Inflammatory macrophage treated with lipopolysaccharide for 1 hour (primary cell): ENCODE data around the gene KIRREL3.

ENCODE experiments used
- DNase-seq, 2 donors: peaks; one replicate each; pipeline ENCODE4 v3.0.0-alpha.2; 2020 to 2022

Gene KIRREL3

GRCh38 chr11:126548581-126549550 is 451.7 kb downstream of the KIRREL3 start:
- no peak for DNase-seq

DNA sequence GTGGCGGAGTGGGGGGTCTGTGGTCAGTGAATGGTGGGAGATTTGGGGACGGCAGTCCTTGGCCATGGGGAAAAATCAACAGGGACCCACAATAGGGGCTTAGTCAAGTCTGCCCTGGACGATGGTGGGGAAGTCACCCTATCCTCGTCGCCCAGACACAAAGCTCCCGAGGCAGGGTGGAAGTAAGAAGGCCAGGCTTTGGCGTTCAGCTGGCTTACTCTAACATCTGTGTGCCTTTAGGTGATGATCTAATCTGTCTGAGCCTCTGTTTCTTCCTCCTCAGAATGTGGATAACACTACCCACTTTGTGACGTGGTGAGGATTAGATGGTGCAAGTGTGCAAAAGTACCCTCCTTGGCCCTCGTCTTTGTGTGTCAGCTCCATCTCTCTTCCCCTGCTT is 452.9 kb downstream of the KIRREL3 start:
- no peak for DNase-seq

DNA sequence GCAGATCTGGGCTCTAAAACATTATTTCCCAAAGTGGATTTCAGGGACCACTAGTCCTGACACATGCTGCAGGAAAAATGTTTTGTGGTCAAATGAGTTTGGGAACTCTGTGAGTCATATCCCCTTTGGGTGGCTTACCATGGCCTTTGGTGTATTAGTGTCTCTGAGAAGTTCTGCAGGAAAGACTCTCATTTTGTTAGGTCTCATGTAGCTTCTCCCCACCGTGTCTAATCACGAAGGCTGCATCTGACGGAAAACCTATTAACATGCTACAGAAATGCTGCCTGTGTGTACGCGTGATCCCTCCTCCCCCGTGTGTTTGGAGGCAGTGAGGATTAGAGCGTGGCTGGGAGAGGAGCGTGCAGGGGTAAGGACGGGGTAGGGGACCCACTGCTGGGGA is 453.4 kb downstream of the KIRREL3 start:
- no peak for DNase-seq

DNA sequence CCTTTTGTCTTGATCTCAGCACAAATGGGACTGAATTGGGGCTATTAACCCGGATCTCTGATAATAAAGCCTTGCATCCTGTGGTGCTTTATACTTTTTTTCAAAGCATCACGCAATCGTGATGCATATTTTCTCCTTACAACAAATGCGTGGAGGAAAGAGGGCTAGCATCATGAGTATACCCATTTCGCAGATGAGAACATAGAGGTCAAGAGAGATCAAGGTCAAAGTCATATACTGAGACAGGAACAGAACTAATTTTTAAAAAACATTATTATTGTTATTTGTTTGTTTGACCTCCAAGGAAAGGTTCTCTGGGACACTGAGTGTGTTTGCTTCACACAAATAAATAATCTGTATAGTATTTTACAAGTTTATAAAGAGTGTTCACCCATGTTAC is 453.9 kb downstream of the KIRREL3 start:
- no peak for DNase-seq

DNA sequence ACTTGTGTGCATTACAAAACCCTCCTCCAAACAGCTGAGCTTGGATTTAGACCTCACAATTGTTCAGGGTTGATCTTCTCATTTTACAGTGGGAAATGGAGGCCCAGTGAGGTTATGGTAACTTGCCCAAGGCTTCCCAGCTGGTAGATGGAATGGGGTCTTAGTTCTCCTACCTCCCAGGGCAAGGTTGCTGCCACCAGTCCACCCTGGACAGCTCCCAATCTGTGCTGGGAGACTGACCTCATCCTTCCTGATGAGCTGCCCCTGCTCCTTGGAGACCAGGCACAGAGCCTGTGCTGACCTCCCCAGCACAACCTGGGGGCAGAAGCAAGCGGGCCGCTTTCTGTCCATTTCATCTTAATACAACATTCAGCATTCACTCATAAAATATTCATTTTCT is 454.4 kb downstream of the KIRREL3 start:
- DNase-seq, result no peak

DNA sequence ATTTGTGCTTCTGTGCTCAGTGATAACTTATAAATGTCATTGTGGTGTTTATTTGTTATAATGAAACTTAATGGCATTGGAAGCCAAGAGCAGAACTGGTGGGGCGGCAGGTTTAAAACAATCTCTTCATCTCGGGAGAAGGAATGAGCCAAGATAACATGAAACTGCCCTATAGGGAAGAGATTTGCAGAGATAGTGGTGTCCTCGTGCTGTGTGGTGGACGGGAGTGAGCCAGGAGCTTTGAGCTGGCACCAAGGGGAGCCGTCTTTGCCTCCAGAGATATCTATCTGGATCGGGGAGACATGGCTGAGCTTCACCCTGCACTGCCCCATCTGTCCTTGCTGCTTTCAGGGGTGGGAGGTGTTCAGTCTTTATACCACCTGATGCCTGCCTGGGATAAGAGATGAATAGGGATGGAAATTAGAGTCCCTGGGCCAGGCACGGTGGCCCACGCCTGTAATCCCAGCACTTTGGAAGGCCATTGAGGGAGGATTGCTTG is 455.5 kb downstream of the KIRREL3 start:
- DNase-seq, result no peak

DNA sequence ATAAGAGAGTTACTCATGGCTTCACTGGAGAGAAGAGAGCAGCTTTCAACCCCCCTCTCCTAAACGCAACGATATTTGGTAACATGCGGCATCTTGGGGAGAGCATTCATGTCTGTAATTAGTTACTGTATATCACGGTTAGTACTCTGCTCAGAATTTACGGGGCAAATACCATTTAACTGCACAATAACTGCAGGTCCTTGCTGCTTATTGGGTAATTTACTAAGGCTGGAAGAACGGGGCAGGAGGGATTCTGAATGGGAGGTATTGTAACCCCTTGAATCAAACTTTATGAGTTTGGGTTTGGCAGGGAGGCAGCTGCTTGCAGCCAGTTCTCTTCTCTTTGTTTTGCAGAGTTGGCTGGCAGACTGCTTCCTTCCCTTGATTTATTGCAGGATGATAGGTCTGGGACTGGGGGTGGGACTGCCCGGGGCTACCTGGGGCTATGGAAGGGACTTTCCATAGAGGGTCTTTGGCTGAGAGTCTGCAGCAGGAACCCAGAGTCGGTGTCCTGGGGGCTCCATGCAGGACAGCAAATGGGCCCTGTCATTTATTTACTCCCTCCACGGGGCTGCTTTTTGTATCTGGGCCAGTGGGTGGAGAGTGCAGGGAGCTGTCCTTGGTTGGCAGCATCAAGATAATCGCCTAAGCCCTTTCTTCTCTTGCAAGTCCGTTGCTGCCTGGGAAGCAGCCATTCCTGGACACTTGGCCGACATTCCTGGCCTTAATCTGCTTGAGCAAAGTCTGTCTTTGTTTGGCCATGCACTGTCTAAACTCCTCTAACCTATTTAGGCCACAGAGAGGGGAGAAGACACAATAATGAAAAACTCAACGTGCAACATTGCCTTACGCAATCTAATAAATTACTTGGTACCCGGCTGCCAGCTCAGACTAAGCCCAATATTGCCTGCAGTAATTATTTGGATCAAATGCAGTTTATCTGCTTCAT is 456.2 kb downstream of the KIRREL3 start:
- no peak for DNase-seq

DNA sequence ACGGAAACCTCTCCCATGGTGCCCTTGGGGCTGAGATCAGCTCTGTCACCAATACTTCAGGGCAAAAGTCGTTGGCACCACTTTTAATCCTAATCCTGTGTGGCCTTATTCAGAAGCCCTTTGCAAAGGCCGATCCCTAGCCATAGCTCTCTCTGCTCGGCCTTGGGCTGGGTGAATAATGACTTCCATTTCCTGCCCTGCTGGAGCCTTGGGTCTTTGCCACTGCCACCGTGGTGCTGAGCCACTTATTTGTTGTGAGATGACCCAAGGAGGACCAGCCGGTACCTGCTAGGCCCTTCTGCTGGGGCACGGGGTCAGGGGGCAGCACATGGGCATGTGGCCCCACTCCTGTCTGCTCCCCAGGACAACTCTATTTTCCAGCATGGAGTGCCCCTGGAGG is 456.9 kb downstream of the KIRREL3 start:
- no peak for DNase-seq

- no peak for DNase-seq
Observed at GRCh38 chr11:126542334-126543015, 458.1 kb downstream of the KIRREL3 start.

DNA sequence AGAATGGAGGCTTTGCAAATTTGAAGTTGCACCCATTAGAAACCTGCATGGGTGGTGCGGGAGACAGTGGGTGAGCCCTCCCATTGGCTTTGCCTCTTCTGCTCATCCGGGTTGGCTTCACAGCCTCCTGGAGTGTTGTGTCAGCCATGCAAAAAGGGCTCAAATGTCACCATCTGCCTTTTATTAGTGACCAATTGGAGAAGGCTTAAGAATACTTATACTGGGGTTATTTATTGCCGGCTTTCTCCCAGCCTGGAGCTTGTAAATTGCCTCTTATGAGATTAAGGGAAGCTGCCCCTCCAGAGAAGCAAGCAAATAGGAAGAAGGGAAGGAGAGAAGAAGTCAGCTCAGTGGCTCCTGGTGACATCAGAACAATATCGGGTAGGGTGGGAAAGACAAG is 462.5 kb downstream of the KIRREL3 start:
- DNase-seq, result no peak

DNA sequence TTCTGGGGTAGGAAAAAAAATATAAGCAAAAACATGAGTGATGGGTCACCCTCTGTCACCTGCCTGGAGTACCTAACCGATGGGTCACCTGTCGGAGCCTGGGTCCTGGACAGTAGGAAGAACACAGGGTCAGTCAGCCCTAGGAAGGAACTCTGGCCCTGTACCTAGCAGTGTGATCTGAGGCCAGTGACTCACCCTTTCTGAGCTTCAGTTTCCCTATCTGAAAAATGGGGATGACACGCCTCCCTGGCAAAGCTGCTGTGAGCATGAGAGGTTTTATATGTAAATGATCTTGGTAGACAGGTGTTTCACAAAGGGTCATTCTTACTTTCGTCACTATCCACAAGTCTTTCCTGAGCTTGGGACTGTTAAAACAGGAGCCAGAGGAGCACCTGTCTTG is 463.1 kb downstream of the KIRREL3 start:
- DNase-seq, result no peak

DNA sequence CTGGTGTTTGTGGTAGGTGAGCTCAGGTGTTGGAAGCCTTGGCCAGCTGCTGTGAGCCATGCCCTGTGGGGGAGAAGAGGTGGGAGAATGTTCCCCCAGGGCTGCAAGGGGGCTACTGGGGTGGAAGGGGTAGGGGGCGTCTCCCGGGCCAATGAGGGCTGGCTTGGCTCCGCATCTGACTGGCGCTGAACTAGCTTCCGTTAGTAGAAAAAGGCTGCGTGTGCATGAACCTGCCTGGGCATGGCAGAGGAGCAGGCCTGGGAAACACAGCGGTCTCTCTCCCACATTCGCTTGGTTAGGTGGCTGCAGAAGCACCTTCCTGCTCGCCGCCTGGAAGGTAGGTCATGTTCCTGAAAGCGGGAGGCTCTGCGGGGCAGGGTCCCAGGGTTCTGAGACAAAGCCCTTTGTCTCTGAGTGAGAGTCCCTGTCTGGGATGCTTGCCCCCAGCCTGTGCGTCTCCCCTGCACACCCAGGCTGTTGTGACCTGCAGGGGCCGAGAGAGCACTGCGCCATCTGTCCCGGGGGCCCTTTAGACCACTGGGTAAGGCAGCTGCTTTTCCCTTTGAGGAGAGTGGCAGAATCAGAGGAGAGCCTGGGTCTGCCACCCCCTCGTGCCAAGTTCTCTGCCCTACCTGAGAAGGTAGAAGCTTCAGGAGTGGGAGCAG is 466.3 kb downstream of the KIRREL3 start:
- no peak for DNase-seq

DNA sequence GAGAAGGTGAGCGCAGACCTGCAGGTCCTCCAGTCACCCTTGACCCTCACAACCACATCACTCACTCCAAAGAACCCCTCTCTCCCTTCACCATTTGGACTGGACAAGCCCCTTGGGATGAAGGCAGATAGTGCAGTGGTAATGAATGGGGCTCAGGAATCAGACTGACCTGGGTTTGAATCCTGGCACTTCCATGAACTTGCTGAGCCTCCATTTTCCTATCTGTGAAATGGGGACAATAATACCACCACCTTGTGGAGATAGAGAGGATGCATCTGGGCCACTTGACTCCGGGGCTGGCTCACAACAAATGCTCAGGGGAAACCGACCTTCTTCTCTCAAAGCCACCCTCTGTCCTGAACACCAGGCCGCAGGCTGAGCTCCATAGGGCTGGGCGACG is 467.0 kb downstream of the KIRREL3 start:
- DNase-seq, result no peak

DNA sequence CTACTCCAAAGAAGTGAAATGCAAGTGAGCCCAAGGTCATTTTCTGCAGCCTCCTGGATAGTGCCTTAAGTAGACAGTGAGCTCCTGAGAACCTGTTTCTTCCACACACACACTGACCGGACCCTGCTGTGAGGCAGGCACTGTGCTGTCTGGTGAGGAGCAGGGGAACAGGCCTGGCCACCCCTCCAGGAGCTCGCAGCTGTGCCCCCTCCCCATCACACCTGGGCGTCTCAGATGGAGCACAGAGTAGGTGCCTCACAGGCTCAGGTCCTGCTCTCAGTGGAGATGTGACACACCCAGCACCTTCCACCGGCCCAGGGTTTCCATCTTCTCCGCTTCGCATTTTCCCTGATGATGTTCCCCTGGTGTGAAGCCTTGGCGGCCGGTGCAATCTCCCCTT is 470.2 kb downstream of the KIRREL3 start:
- DNase-seq, result no peak

- no peak for DNase-seq
Observed at GRCh38 chr11:126529037-126529436, 471.5 kb downstream of the KIRREL3 start.

DNA sequence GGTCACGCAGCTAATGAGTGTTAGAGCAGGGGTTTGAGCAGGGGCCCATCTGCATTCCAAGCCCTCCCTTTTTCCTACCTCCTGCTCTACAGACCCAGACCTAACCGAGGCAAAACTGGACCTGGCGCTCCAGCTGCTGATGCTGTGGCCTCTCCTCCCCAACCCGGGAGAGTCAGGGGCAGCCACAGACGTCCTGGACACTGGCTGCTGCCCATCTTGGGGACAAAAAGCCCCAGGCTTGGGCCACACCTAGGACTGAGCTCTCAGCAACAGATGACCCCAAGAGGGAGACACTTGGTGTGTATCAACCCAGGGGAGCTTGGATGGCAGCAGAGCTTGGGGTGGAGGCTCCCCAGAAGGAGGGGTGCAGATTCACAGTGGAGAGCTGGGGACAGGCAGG is 472.5 kb downstream of the KIRREL3 start:
- DNase-seq, result no peak

DNA sequence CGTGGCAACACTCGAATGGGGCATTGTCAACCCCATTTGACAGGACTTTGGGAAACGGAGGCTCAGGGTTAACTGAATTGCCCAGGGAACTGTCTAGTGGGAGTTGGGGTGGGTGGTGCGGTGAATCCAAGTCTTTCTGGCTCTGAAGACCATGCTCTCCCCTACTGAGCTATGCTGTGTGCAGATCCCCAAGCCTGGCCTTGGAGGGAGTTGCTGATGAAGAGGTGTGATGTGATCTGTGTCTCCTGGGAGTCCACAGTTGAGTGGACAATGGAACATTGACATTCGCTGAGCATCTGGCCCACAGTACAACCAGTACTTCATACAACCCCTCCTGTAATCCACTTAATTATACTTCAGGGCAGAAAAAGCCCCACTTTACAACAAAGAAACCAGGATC is 472.9 kb downstream of the KIRREL3 start:
- DNase-seq, result no peak

DNA sequence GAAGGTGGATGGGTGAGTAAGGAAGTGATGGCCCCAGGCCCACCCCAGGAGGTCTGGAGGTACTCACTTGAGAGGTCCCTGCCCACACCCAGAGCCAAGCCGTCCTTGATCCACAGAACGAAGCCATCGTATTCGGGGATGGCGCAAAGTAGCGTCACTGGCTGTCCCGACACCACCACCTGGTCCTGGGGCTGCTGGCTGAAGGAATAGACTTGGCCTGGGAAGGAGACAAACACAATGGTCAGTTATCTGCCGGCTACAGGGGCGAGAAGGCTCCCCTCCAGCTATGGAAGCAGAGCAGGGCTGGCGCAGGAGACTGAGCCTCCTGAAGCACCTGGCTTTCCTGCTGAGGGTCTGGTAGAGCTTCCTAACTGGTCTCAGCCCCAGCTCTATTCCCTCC is 474.1 kb downstream of the KIRREL3 start:
- DNase-seq, result no peak

- DNase-seq, result no peak
Observed at GRCh38 chr11:126525702-126526101, 474.9 kb downstream of the KIRREL3 start.

- no peak for DNase-seq
Observed at GRCh38 chr11:126525216-126525615, 475.4 kb downstream of the KIRREL3 start.

DNA sequence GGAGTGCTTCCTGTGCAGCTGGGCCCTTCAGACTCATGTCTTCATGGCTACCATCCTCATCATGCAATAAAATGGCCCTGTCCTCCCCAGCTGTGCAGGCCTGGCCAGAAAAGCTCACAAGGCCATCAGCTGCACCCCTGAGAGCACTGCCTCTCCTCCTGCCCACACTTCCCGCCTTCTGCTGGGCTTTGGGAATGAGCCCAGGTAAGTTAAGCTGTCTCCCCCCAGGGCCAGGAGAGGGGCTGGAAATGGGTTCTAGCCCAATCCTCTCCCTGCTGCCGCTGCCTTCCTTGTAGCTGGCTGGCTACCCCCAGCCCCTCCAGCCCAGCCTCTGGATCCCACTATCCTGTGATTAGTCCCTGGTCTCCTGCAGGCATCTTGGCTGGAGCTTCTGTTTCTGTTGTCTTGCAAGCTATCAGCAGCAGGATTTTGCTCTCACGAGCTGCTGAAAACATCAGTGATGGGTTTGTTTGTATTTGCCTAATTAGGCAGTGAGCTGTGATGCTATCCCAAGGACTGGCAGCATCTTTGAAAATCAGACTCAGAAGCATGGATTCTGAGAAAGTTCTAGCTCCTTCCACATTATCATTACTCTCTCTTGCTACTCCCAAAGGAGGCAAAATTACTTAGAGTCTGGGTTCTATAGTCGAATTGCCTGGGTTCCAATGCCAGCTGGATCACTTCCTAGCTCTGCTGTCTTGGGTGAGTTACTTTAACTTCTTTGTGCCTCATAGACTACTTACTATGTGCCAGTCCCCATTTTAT is 476.9 kb downstream of the KIRREL3 start:
- no peak for DNase-seq

DNA sequence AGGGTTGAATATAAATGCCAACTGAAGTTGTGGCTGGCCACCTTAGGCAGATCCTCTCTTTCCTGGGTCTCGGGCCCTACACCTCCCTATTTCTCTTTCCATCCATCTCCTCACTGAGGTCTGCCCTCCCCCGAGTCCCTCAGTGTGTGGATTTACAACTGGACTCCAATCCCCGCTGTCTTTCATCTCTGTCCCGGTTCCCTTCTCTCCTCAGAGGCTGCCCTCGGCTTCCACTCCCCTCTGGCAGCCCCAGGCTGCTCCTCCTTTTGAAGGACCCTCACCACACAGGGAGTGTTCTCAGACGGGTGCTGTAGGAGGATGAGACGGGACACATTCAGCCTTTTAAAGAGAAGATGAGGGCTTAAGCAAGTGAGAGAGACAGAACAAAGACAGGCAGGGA is 478.0 kb downstream of the KIRREL3 start:
- DNase-seq, result no peak
